Measurements from ENCODE around the gene ZNF576. TPM values are rescaled to one million over a fixed set of nuclear protein-coding genes. Genes with fewer than 3 reads are reported as not detected.
"Not testable (repeated sequence)": the region's sequence is repeated elsewhere in the genome, so short reads cannot be mapped to it uniquely, and the experiment has no call there.

ZNF576 gene
- total RNA-seq, 1 donor: 10.3 TPM

- no peak for DNase-seq (ENCODE audit: low read depth)
- H3K4me3 ChIP-seq (ENCODE audit: low read depth, low read length): no peak overlapping the region
- TF ChIP-seq, protein P1, sequence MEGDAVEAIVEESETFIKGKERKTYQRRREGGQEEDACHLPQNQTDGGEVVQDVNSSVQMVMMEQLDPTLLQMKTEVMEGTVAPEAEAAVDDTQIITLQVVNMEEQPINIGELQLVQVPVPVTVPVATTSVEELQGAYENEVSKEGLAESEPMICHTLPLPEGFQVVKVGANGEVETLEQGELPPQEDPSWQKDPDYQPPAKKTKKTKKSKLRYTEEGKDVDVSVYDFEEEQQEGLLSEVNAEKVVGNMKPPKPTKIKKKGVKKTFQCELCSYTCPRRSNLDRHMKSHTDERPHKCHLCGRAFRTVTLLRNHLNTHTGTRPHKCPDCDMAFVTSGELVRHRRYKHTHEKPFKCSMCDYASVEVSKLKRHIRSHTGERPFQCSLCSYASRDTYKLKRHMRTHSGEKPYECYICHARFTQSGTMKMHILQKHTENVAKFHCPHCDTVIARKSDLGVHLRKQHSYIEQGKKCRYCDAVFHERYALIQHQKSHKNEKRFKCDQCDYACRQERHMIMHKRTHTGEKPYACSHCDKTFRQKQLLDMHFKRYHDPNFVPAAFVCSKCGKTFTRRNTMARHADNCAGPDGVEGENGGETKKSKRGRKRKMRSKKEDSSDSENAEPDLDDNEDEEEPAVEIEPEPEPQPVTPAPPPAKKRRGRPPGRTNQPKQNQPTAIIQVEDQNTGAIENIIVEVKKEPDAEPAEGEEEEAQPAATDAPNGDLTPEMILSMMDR (IDR thresholded peaks at IDR 0.05; ENCODE audit: insufficient read depth, low read length): no peak
Observed at GRCh38 chr19:43628646-43629326, 32.4 kb downstream of the ZNF576 start.

DNA sequence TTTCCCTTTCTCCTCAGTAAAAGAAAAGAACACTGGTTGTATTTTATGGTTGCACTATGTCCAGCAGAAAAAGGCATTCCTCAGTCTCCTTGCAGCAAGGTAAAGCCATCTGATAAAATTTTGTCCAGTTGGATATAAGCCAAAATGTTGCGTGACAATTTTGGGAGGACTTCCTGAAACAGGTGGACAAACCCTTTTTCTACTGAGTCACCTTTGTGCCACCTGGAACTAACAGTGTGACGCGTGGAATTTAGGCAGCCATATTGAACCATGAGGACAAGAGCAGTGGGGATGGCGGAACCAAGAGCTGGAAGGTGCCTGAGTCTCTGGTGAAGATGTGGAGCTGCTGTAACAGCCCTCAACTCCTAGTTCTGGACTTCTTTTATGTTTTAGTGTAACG is 35.1 kb downstream of the ZNF576 start:
- no peak for DNase-seq (ENCODE audit: low read depth)
- TF ChIP-seq, protein P1 (IDR thresholded peaks at IDR 0.05; ENCODE audit: insufficient read depth, low read length): no peak
- H3K4me3 ChIP-seq (ENCODE audit: low read depth, low read length): no peak overlapping the region

DNA sequence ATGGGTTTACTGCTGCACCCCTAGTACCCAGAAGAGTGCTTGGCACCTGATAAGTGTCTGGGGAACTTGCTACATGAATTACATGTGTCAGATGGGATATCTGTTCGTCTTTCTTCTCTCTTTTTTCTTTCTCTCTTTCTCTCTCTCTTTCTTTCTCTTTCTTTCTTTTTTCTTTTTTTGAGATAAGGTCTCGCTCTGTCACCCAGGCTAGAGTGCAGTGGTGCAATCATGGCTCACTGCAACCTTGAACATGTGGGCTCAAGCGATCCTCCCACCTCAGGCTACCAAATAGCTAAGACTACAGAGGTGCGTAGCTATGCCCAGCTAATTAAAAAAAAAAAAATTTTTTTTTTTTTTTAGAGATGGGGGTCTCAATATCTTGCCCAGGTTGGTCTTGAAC is 37.1 kb downstream of the ZNF576 start:
- H3K4me3 ChIP-seq (ENCODE audit: low read depth, low read length): no peak overlapping the region
- TF ChIP-seq, protein P1 (IDR thresholded peaks at IDR 0.05; ENCODE audit: insufficient read depth, low read length): no peak
- no peak for DNase-seq (ENCODE audit: low read depth)

GRCh38 chr19:43634068-43634467 is 37.7 kb downstream of the ZNF576 start:
- no peak for DNase-seq (ENCODE audit: low read depth)
- TF ChIP-seq, protein P1 (IDR thresholded peaks at IDR 0.05; ENCODE audit: insufficient read depth, low read length): no peak
- no peak overlapping the region for H3K4me3 ChIP-seq (ENCODE audit: low read depth, low read length)

DNA sequence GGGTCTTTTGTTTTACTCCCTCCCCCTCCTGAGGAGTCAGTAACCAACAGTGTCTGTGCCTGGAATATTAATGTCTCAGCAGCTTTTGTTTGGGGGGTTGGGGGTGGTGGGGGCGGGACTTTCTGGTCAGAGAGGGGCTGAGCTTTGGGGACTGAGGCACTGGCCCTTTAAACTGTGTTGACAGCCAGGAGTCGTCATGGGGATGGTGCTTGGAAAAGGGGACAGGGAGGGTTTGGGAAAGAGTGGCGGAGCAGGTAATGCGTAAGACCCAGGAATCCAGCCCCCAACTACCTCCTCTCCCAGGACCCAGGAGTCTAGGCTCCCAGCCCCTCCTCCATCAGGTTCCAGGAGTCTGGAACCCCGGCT is 38.1 kb downstream of the ZNF576 start:
- no peak overlapping the region for H3K4me3 ChIP-seq (ENCODE audit: low read depth, low read length)
- TF ChIP-seq, protein P1 (IDR thresholded peaks at IDR 0.05; ENCODE audit: insufficient read depth, low read length): no peak
- DNase-seq (ENCODE audit: low read depth): no peak

DNA sequence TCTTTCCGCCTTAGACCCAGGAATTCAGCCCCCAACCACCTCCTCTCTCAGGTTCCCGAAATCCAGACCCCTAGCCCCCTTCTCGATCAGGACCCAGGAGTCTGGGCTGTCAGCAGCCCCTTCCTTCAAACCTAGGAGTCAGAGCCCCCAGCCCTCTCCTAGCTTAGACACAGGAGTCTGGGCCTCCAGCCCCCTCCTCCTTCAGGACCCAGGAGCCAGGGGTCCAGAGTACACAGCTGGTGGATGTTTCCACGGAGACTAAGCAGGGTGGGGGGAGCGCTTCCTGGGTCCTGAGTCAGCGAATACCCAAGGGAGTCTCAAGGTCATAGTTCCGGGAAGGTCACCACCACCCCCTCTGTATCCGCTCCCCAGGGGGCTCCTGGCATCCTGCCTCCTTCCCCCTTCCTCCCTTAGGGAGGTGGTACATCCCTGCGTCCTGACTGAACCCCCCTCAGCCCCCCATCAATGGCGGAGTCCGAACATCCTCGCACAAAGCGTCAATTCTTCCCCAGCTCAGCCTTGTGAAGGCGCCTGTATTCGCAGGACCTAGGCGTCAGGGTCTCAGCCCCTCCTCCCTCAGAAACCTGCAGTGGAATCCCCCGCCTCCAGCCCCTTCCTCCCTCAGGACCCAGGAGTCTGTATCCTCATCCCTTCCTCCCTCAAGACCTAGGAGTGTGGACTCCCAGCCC is 38.6 kb downstream of the ZNF576 start:
- no peak overlapping the region for H3K4me3 ChIP-seq (ENCODE audit: low read depth, low read length)
- TF ChIP-seq, protein P1 (IDR thresholded peaks at IDR 0.05; ENCODE audit: insufficient read depth, low read length): no peak

GRCh38 chr19:43635561-43635940 is 39.2 kb downstream of the ZNF576 start:
- not testable (repeated sequence) for H3K4me3 ChIP-seq (ENCODE audit: low read depth, low read length); DNase-seq (ENCODE audit: low read depth)

More for the DNA sequence above, 38.6 kb downstream of the ZNF576 start:
- peak; percentile 14 for DNase-seq (ENCODE audit: low read depth)

Measured in fibroblast of the aortic adventitia (primary cell).